MM.1S (cell line): ENCODE results near the gene RPTOR.

Source experiments
- DNase-seq: peaks from one replicate; pipeline ENCODE4 v3.0.0-alpha.2; 2015
- H2AFZ ChIP-seq: fragments of 300-600 bp; sonication (generic); 2 replicates; pipeline ENCODE4 v1.6.0; 2016; ENCODE audit warnings: antibody characterized with exemption, low read length
- H3F3A ChIP-seq: fragments of 300-600 bp; sonication (generic); 2 replicates; pipeline ENCODE4 v1.6.1; 2016; ENCODE audit warnings: mild to moderate bottlenecking, antibody characterized with exemption, low read length, moderate library complexity, mixed read lengths; ENCODE audit not compliant: insufficient read depth
- H3K27ac ChIP-seq: fragments of 300-600 bp; sonication (generic); 2 replicates; pipeline ENCODE4 v1.5.1; 2016; ENCODE audit warnings: mild to moderate bottlenecking, low read length
- H3K27me3 ChIP-seq: fragments of 300-600 bp; sonication (generic); replicated peaks from 2 replicates; pipeline ENCODE4 v1.6.0; 2016; ENCODE audit warnings: low read length; ENCODE audit not compliant: insufficient read depth
- H3K36me3 ChIP-seq: fragments of 300-600 bp; sonication (generic); replicated peaks from 2 replicates; pipeline ENCODE4 v1.6.1; 2016; ENCODE audit warnings: mild to moderate bottlenecking, low read length, mixed read lengths; ENCODE audit not compliant: insufficient read depth
- H3K4me1 ChIP-seq: fragments of 300-600 bp; sonication (generic); 2 replicates; pipeline ENCODE4 v1.6.1; 2016; ENCODE audit warnings: low read length, mixed read lengths
- H3K4me2 ChIP-seq: fragments of 300-600 bp; sonication (generic); 2 replicates; pipeline ENCODE4 v1.6.0; 2016; ENCODE audit warnings: low read depth, low read length
- H3K4me3 ChIP-seq: fragments of 300-600 bp; sonication (generic); 2 replicates; pipeline ENCODE4 v1.5.1; 2016; ENCODE audit warnings: low read length, mixed read lengths
- H3K79me2 ChIP-seq: fragments of 300-600 bp; sonication (generic); 2 replicates; pipeline ENCODE4 v1.6.1; 2016; ENCODE audit warnings: mixed run types, low read length, mixed read lengths
- H3K9ac ChIP-seq: fragments of 300-600 bp; sonication (generic); 2 replicates; pipeline ENCODE4 v1.6.1; 2016; ENCODE audit warnings: low read length, mixed read lengths
- H3K9me2 ChIP-seq: fragments of 300-600 bp; sonication (generic); replicated peaks from 2 replicates; pipeline ENCODE4 v1.6.1; 2016; ENCODE audit warnings: mild to moderate bottlenecking, low read length, mixed read lengths; ENCODE audit not compliant: insufficient read depth
- H3K9me3 ChIP-seq: fragments of 300-600 bp; sonication (generic); replicated peaks from 2 replicates; pipeline ENCODE4 v1.6.1; 2016; ENCODE audit warnings: mild to moderate bottlenecking, low read length, mixed read lengths; ENCODE audit not compliant: insufficient read depth
- H4K20me1 ChIP-seq: fragments of 300-600 bp; sonication (generic); 2 replicates; pipeline ENCODE4 v1.6.1; 2016; ENCODE audit warnings: mild to moderate bottlenecking, low read length, moderate library complexity, mixed read lengths; ENCODE audit not compliant: insufficient read depth
- EZH2 ChIP-seq: fragments of 300-600 bp; sonication (generic); optimal IDR thresholded peaks from 2 replicates; pipeline ENCODE3; 2017; ENCODE audit warnings: low read depth, mild to moderate bottlenecking, antibody characterized with exemption, low read length, mixed read lengths
- EZH2phosphoT487 ChIP-seq: fragments of 300-600 bp; sonication (generic); IDR thresholded peaks from 2 replicates; pipeline ENCODE4 v1.6.1; 2018; ENCODE audit warnings: antibody characterized with exemption, low read length
- TF ChIP-seq, protein P1 (sequence below): fragments of 300-600 bp; sonication (generic); IDR thresholded peaks from 2 replicates; pipeline ENCODE4 v1.5.1; 2016; ENCODE audit warnings: antibody characterized with exemption, low read length, mixed read lengths

RPTOR gene

DNA sequence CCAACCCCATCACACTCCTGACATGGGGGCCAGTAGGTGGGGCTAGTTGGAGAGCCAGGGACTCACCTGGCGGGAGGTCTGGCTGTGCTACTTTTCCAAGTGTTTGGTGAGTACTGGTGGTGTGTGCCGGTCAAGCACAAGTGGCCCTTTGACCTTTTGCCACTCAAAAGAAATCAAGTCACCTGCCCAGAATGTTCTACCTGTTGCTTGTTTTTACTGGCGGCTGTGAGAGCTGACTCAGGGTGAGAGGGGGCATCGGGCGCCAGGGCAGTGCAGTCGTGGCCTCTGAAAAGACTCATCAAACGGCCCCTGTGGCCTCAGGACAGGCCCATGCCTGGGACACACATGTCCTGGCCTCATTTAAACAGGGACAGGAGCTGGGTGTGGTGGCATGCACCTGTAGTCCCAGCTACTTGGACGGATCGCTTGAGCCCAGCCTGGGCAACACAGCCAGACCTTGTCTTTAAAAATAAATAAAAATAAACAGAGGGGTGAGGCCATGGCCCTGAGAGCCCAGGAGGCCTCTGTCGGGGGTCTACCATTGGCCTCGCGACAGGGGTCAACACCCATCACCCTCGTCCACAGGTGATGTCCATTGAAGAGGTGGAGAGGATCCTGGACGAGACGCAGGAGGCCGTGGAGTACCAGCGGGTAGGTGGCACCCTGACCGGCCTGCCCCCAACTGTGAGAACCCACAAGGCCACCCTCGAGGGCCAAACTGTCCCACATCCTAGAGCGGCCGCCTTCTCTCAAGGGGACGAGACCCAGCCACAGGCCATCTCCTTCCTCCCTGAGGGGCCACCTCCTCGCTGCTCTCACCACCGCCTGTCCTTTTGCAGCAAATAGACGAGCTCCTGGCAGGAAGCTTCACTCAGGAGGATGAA is 452.0 kb downstream of the RPTOR start:
- DNase-seq, result no peak
- H3K4me2 ChIP-seq, result no peak overlapping the region
- H3K9ac ChIP-seq, result no peak overlapping the region
- no peak overlapping the region for H3K27ac ChIP-seq
- no peaks in the 10 kb centered on the region for H3F3A ChIP-seq
- peaks cover 8% of the 10 kb centered on the region for H3K4me1 ChIP-seq
- peaks cover 20% of the 10 kb centered on the region for H3K79me2 ChIP-seq
- no peaks in the 10 kb centered on the region for H3K9me3 ChIP-seq
- no peak overlapping the region for H3K4me3 ChIP-seq
- TF ChIP-seq, protein P1, sequence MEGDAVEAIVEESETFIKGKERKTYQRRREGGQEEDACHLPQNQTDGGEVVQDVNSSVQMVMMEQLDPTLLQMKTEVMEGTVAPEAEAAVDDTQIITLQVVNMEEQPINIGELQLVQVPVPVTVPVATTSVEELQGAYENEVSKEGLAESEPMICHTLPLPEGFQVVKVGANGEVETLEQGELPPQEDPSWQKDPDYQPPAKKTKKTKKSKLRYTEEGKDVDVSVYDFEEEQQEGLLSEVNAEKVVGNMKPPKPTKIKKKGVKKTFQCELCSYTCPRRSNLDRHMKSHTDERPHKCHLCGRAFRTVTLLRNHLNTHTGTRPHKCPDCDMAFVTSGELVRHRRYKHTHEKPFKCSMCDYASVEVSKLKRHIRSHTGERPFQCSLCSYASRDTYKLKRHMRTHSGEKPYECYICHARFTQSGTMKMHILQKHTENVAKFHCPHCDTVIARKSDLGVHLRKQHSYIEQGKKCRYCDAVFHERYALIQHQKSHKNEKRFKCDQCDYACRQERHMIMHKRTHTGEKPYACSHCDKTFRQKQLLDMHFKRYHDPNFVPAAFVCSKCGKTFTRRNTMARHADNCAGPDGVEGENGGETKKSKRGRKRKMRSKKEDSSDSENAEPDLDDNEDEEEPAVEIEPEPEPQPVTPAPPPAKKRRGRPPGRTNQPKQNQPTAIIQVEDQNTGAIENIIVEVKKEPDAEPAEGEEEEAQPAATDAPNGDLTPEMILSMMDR, result no peak
- no peak for TF ChIP-seq EZH2phosphoT487
- no peaks in the 10 kb centered on the region for H3K27me3 ChIP-seq
- H2AFZ ChIP-seq, result no peak overlapping the region
- no peaks in the 10 kb centered on the region for H3K9me2 ChIP-seq
- H4K20me1 ChIP-seq, result no peaks in the 10 kb centered on the region
- H3K36me3 ChIP-seq, result no peaks in the 10 kb centered on the region; the same call in 1 of the 2 replicates

DNA sequence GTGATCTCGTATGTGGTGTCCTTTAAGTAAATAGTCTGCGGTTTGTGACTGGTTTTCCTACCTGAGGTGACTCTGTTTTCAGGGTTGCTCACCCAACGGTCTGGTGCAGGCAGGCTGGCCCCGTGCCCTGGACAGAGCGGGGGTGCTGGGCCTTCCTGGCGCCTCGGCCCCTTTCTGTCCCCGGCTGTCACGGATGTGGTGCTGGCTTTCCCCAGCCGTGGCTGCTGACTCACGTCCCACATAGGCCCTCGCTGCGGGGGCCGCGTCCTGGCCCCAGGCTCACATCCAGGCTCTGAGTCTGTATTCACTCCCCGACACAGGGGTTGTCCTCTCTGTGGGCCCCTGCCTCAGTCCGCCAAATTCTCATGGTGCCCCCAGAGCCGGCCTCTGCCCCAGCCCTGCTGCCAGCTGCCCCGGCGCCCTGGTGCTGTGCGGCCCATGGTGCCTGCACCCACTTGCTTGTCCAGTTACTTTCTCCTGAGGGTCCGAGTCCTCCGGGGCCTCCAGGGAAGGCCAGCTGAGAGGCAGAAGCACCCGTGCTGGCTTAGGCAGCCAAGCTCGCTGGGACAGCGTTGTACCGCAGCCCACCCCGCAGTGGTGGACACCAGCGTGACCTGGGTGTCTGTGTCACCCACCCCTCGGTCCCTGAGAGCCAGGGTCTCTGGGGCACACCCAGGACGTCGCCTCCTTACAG is 452.9 kb downstream of the RPTOR start:
- no peak for DNase-seq
- no peaks in the 10 kb centered on the region; the same call in 1 of the 2 replicates for H3K36me3 ChIP-seq
- no peak overlapping the region for H2AFZ ChIP-seq
- H3K9ac ChIP-seq, result no peak overlapping the region
- peaks cover 16% of the 10 kb centered on the region for H3K79me2 ChIP-seq
- no peaks in the 10 kb centered on the region for H3K9me2 ChIP-seq
- no peaks in the 10 kb centered on the region for H3K9me3 ChIP-seq
- no peak overlapping the region for H3K4me2 ChIP-seq
- TF ChIP-seq EZH2phosphoT487 (no peak), EZH2 (no peak)
- TF ChIP-seq, protein P1, result no peak
- H3K27ac ChIP-seq, result no peak overlapping the region
- no peaks in the 10 kb centered on the region; the same call in 1 of the 2 replicates for H3F3A ChIP-seq
- H3K4me1 ChIP-seq, result peaks cover 8% of the 10 kb centered on the region
- no peaks in the 10 kb centered on the region for H4K20me1 ChIP-seq
- no peak overlapping the region for H3K4me3 ChIP-seq
- H3K27me3 ChIP-seq, result 0 out of 2 replicates have a peak, but pooled peaks cover 6% of the 10 kb centered on the region

DNA sequence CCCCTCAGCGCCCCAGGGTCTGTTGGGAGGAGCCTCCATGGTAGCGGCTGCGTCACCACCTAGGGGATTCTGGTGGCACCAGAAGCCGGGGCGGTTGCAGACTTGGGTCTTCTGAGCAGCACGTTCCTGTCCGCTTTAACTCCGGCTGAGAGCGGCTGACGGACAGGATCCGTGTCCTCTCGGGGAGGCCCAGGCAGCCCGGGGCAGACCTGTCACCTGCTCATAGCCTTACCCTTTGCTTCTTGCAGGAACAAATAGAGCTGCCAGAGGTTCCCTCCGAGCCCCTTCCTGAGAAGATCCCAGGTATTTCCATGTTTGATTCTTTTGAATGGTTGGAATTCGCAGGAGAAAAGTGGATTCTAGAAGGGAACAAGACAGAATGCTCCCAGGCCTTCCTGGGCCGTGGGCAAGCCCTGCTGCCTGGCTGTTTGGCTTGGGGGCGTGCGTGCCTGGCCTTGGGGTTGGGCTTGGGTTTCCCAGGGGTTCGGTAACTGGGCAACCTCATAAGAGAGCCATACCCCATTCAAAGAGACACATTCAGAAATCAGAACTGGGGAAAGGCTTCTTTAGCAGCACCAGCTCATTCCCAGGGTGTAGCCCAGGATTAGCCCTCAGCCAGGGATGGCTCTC is 453.6 kb downstream of the RPTOR start:
- no peaks in the 10 kb centered on the region for H4K20me1 ChIP-seq
- no peak overlapping the region for H3K4me2 ChIP-seq
- DNase-seq, result no peak
- H3K9me2 ChIP-seq, result no peaks in the 10 kb centered on the region
- 0 out of 2 replicates have a peak, but pooled peaks cover 10% of the 10 kb centered on the region for H3K27me3 ChIP-seq
- no peaks in the 10 kb centered on the region; the same call in 1 of the 2 replicates for H3K36me3 ChIP-seq
- no peaks in the 10 kb centered on the region; the same call in 1 of the 2 replicates for H3F3A ChIP-seq
- TF ChIP-seq EZH2phosphoT487, result no peak
- no peak for TF ChIP-seq EZH2
- TF ChIP-seq, protein P1, result no peak
- peaks cover 9% of the 10 kb centered on the region for H3K79me2 ChIP-seq
- H3K27ac ChIP-seq, result no peak overlapping the region
- no peak overlapping the region for H2AFZ ChIP-seq
- no peaks in the 10 kb centered on the region for H3K9me3 ChIP-seq
- no peak overlapping the region for H3K4me3 ChIP-seq
- no peak overlapping the region for H3K9ac ChIP-seq
- peaks cover 1% of the 10 kb centered on the region; the same call in 1 of the 2 replicates for H3K4me1 ChIP-seq
